Panc1 (cell line): ENCODE measurements around the gene HEBP2.

Experiments used
- REST ChIP-seq, 2 experiments: IDR thresholded peaks; 2 replicates each; pipeline ENCODE4 v1.6.1; 2011 to 2012; ENCODE audit warnings: low read depth in 2 of 2, control low read depth in 1 of 2, low read length in 1 of 2, mild to moderate bottlenecking in 1 of 2, moderate library complexity in 1 of 2; ENCODE audit not compliant: insufficient read depth in 1 of 2
- TF ChIP-seq, protein P1 (sequence below): fragments of 450-650 bp; IDR thresholded peaks from 2 replicates; pipeline ENCODE4 v1.5.1; 2017; ENCODE audit warnings: mild to moderate bottlenecking

DNA sequence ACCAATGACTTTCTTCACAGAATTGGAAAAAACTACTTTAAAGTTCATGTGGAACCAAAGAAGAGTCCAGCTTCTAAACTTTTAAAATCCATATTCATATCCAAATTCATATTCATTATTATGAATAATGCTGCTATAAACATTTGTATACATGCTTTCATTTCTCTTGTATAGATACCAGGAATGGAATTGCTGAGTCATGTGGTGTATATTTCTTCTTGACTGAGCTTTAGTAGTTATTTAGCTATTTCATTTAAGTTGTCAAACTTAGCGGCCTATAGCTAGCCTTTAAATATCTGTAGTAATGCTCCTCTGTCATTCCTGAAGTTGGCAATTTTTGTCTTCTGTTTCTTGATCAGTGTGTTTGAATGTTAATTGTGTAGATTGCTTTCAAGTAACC, 46.1 kb upstream of the HEBP2 start:
- TF ChIP-seq, protein P1, sequence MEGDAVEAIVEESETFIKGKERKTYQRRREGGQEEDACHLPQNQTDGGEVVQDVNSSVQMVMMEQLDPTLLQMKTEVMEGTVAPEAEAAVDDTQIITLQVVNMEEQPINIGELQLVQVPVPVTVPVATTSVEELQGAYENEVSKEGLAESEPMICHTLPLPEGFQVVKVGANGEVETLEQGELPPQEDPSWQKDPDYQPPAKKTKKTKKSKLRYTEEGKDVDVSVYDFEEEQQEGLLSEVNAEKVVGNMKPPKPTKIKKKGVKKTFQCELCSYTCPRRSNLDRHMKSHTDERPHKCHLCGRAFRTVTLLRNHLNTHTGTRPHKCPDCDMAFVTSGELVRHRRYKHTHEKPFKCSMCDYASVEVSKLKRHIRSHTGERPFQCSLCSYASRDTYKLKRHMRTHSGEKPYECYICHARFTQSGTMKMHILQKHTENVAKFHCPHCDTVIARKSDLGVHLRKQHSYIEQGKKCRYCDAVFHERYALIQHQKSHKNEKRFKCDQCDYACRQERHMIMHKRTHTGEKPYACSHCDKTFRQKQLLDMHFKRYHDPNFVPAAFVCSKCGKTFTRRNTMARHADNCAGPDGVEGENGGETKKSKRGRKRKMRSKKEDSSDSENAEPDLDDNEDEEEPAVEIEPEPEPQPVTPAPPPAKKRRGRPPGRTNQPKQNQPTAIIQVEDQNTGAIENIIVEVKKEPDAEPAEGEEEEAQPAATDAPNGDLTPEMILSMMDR, result no peak
- no peak for TF ChIP-seq REST (IDR thresholded peaks at IDR 0.05; ENCODE audit: insufficient read depth in 1 of 2, low read depth in 2 of 2, low read length in 1 of 2)
